Tibial nerve (tissue), 3 donors: ENCODE results near the gene CST4.

ENCODE experiments used
- CTCF ChIP-seq, 5 experiments: fragments of 200-600 bp in 3 of 5; fragments of 450-650 bp in 2 of 5; sonication (generic) in 3 of 5; IDR thresholded peaks; one replicate each; pipeline ENCODE4 v1.5.1; 2016 to 2019; ENCODE audit warnings: antibody characterized with exemption in 5 of 5, mild to moderate bottlenecking in 3 of 5, moderate library complexity in 2 of 5
- POLR2A ChIP-seq, 2 donors: fragments of 450-650 bp; IDR thresholded peaks; one replicate each; pipeline ENCODE4 v1.6.1; 2017; ENCODE audit warnings: antibody characterized with exemption in 2 of 2, mild to moderate bottlenecking in 2 of 2, moderate library complexity in 2 of 2

GRCh38 chr20:23683807-23684206 is 5.0 kb downstream of the CST4 start:
- TF ChIP-seq CTCF (IDR thresholded peaks at IDR 0.05) (no peak), POLR2A (IDR thresholded peaks at IDR 0.05) (no peak)
